WTC11 (cell line): Measurements from ENCODE around the gene NANP. TPM values are rescaled to one million over a fixed set of nuclear protein-coding genes. Genes with fewer than 3 reads are reported as not detected.

ENCODE experiments used
- ATAC-seq: fragments of 200-7000 bp; cut with Tn5 transposase; 2 replicates; pipeline ENCODE4 v1.10.0; 2021; ENCODE audit warnings: mild to moderate bottlenecking, moderate library complexity
- CTCF ChIA-PET: fragments of 300-600 bp; sonication (Branson Sonifier 250); formaldehyde crosslinking; loops from one replicate; lab custom pipeline; 2021; ENCODE audit warnings: antibody characterized with exemption; lab: Charles Lee
- POLR2A ChIA-PET: fragments of 350-600 bp; sonication (Branson Sonifier 250); formaldehyde crosslinking; loops from one replicate; lab custom pipeline; 2021; ENCODE audit warnings: antibody characterized with exemption; lab: Charles Lee
- DNase-seq: peaks from one replicate; pipeline ENCODE4 v3.0.0; 2021; ENCODE audit warnings: low spot score
- H3K27ac Mint-ChIP-seq: 2 replicates; pipeline ENCODE4 v1.8.0; 2021; ENCODE audit warnings: mixed read lengths
- H3K27me3 Mint-ChIP-seq: 2 replicates; pipeline ENCODE4 v1.8.0; 2021; ENCODE audit warnings: low read depth, mild to moderate bottlenecking, moderate library complexity, mixed read lengths
- H3K36me3 Mint-ChIP-seq: 2 replicates; pipeline ENCODE4 v1.8.0; 2021; ENCODE audit warnings: mixed read lengths
- H3K4me1 Mint-ChIP-seq: 2 replicates; pipeline ENCODE4 v1.8.0; 2022; ENCODE audit warnings: mixed read lengths
- H3K4me3 Mint-ChIP-seq: 2 replicates; pipeline ENCODE4 v1.8.0; 2021; ENCODE audit warnings: mild to moderate bottlenecking, moderate library complexity, mixed read lengths
- H3K9me3 Mint-ChIP-seq: 2 replicates; pipeline ENCODE4 v1.8.0; 2021; ENCODE audit warnings: mixed read lengths
- CREM ChIP-seq: sonication (generic); formaldehyde crosslinking; IDR thresholded peaks from 2 replicates; pipeline ENCODE4 v1.8.1; 2022; ENCODE audit warnings: mild to moderate bottlenecking, missing genetic modification reagents, moderate library complexity
- ESRRA ChIP-seq: sonication (generic); formaldehyde crosslinking; IDR thresholded peaks from 2 replicates; pipeline ENCODE4 v1.8.1; 2022; ENCODE audit warnings: mild to moderate bottlenecking, missing genetic modification reagents, borderline replicate concordance
- ETV6 ChIP-seq: sonication (generic); formaldehyde crosslinking; IDR thresholded peaks from 2 replicates; pipeline ENCODE4 v1.8.1; 2022; ENCODE audit warnings: mild to moderate bottlenecking, missing genetic modification reagents
- FOXJ3 ChIP-seq: sonication (generic); formaldehyde crosslinking; IDR thresholded peaks from 2 replicates; pipeline ENCODE4 v1.9.0; 2021; ENCODE audit warnings: missing genetic modification reagents, mild to moderate bottlenecking, borderline replicate concordance
- GABPB1 ChIP-seq: sonication (generic); formaldehyde crosslinking; IDR thresholded peaks from 2 replicates; pipeline ENCODE4 v1.8.1; 2023; ENCODE audit warnings: mild to moderate bottlenecking, missing genetic modification reagents
- GTF2I ChIP-seq: fragments of 250-450 bp; sonication (Bioruptor Pico); conservative IDR thresholded peaks from 2 replicates; pipeline ENCODE4 v1.4.0; 2021; ENCODE audit warnings: mild to moderate bottlenecking
- IRF2 ChIP-seq: sonication (generic); formaldehyde crosslinking; IDR thresholded peaks from 2 replicates; pipeline ENCODE4 v1.8.0; 2022; ENCODE audit warnings: low read depth, missing genetic modification reagents, borderline replicate concordance
- JUN ChIP-seq: sonication (generic); formaldehyde crosslinking; IDR thresholded peaks from 2 replicates; pipeline ENCODE4 v1.8.0; 2023; ENCODE audit warnings: mild to moderate bottlenecking, missing genetic modification reagents
- KAT7 ChIP-seq: sonication (generic); formaldehyde crosslinking; IDR thresholded peaks from 2 replicates; pipeline ENCODE4 v1.8.1; 2023; ENCODE audit warnings: missing genetic modification reagents, mild to moderate bottlenecking, borderline replicate concordance
- NR2C2 ChIP-seq: sonication (generic); formaldehyde crosslinking; IDR thresholded peaks from 2 replicates; pipeline ENCODE4 v1.8.0; 2022; ENCODE audit warnings: mild to moderate bottlenecking, missing genetic modification reagents
- NR3C1 ChIP-seq: sonication (generic); formaldehyde crosslinking; conservative IDR thresholded peaks from 2 replicates; pipeline ENCODE4 v1.8.1; 2023; ENCODE audit warnings: low read depth, mild to moderate bottlenecking, missing genetic modification reagents
- SMAD3 ChIP-seq: sonication (generic); formaldehyde crosslinking; IDR thresholded peaks from 2 replicates; pipeline ENCODE4 v1.8.0; 2022; ENCODE audit warnings: missing genetic modification reagents, mild to moderate bottlenecking, borderline replicate concordance
- SOX15 ChIP-seq: fragments of 250-450 bp; sonication (Bioruptor Pico); IDR thresholded peaks from 2 replicates; pipeline ENCODE4 v1.9.0; 2021; ENCODE audit warnings: mild to moderate bottlenecking
- TEAD4 ChIP-seq: sonication (generic); formaldehyde crosslinking; IDR thresholded peaks from 2 replicates; pipeline ENCODE4 v1.8.0; 2022; ENCODE audit warnings: mild to moderate bottlenecking, missing genetic modification reagents
- ZBTB21 ChIP-seq: sonication (generic); formaldehyde crosslinking; IDR thresholded peaks from 2 replicates; pipeline ENCODE4 v1.8.1; 2023; ENCODE audit warnings: mild to moderate bottlenecking, missing genetic modification reagents, borderline replicate concordance
- ZNF232 ChIP-seq: sonication (generic); formaldehyde crosslinking; IDR thresholded peaks from 2 replicates; pipeline ENCODE4 v1.8.0; 2022; ENCODE audit warnings: mild to moderate bottlenecking, missing genetic modification reagents
- ZNF263 ChIP-seq: sonication (generic); formaldehyde crosslinking; IDR thresholded peaks from 2 replicates; pipeline ENCODE4 v1.8.1; 2022; ENCODE audit warnings: low read depth, mild to moderate bottlenecking, moderate library complexity, missing genetic modification reagents
- ZNF317 ChIP-seq: sonication (generic); formaldehyde crosslinking; IDR thresholded peaks from 2 replicates; pipeline ENCODE4 v1.8.1; 2023; ENCODE audit warnings: low read depth, mild to moderate bottlenecking, moderate library complexity, missing genetic modification reagents, borderline replicate concordance
- ZNF416 ChIP-seq: fragments of 250-450 bp; sonication (Bioruptor Pico); IDR thresholded peaks from 2 replicates; pipeline ENCODE4 v1.9.0; 2021; ENCODE audit warnings: mild to moderate bottlenecking, inconsistent platforms
- ZNF423 ChIP-seq: fragments of 250-450 bp; sonication (Bioruptor Pico); IDR thresholded peaks from 2 replicates; pipeline ENCODE4 v2.1.2; 2022; ENCODE audit warnings: mild to moderate bottlenecking, moderate library complexity
- total RNA-seq: library from RNA; stranded (reverse); gene quantifications from 3 replicates; pipeline ENCODE4 v1.2.3, GENCODE V29; 2021
- TF ChIP-seq, protein P1 (sequence below): fragments of 250-450 bp; sonication (Bioruptor Pico); IDR thresholded peaks from 2 replicates; pipeline ENCODE4 v1.8.0; 2021; ENCODE audit warnings: mild to moderate bottlenecking
- TF ChIP-seq, protein P2 (sequence below): sonication (generic); formaldehyde crosslinking; IDR thresholded peaks from 2 replicates; pipeline ENCODE4 v1.8.0; 2022; ENCODE audit warnings: mild to moderate bottlenecking, missing genetic modification reagents
- TF ChIP-seq, protein P3 (sequence below): sonication (generic); formaldehyde crosslinking; IDR thresholded peaks from 2 replicates; pipeline ENCODE4 v1.8.1; 2023; ENCODE audit warnings: mild to moderate bottlenecking, moderate library complexity, missing genetic modification reagents
- TF ChIP-seq, protein P4 (sequence below): sonication (generic); formaldehyde crosslinking; IDR thresholded peaks from 2 replicates; pipeline ENCODE4 v1.8.1; 2022; ENCODE audit warnings: low read depth, mild to moderate bottlenecking, moderate library complexity, missing genetic modification reagents, borderline replicate concordance
- TF ChIP-seq, protein P5 (sequence below): fragments of 250-450 bp; sonication (Bioruptor Pico); conservative IDR thresholded peaks from 2 replicates; pipeline ENCODE4 v1.9.0; 2021; ENCODE audit warnings: mild to moderate bottlenecking
- TF ChIP-seq, protein P6 (sequence below): sonication (generic); formaldehyde crosslinking; IDR thresholded peaks from 2 replicates; pipeline ENCODE4 v1.8.0; 2022; ENCODE audit warnings: mild to moderate bottlenecking, missing genetic modification reagents
- TF ChIP-seq, protein P7 (sequence below): sonication (generic); formaldehyde crosslinking; conservative IDR thresholded peaks from 2 replicates; pipeline ENCODE4 v1.8.1; 2023; ENCODE audit warnings: mild to moderate bottlenecking, low read depth, missing genetic modification reagents, moderate library complexity

Gene NANP
- total RNA-seq, 1 experiment from 2014 or later, result 4.8 TPM

DNA sequence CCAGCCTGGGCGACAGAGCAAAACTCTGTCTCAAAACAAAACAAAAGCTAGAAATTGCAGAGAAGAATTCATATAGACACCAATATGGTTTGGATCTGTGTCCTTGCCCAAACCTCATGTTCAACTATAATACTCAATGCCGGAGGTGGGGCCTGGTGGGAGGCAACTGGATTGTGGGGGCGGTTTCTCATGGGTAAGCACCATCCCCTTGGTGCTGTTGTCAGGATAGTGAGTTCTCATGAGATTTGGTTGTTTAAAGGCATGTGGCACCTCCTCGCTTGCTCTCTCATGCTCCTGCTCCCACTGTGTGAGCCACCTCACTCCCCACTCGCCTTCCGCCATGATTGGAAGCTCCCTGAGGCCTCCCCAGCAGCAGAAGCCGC is 53.7 kb downstream of the NANP start:
- Mint-ChIP-seq H3K27me3 (no peaks in the 10 kb centered on the region), H3K36me3 (peaks cover 5% of the 10 kb centered on the region; the same call in 1 of the 2 replicates), H3K9me3 (no peaks in the 10 kb centered on the region), H3K27ac (peak overlapping the region; percentile 54; the same call in 1 of the 2 replicates)
- CTCF ChIA-PET, result no interaction called here
- POLR2A ChIA-PET, result interaction anchor here (0.9 kb wide), 1 partner anchor 15 kb away, joined by 3 read pairs; the partner anchor contains the start of gene NINL
- DNase-seq, result no peak
- TF ChIP-seq, protein P1, sequence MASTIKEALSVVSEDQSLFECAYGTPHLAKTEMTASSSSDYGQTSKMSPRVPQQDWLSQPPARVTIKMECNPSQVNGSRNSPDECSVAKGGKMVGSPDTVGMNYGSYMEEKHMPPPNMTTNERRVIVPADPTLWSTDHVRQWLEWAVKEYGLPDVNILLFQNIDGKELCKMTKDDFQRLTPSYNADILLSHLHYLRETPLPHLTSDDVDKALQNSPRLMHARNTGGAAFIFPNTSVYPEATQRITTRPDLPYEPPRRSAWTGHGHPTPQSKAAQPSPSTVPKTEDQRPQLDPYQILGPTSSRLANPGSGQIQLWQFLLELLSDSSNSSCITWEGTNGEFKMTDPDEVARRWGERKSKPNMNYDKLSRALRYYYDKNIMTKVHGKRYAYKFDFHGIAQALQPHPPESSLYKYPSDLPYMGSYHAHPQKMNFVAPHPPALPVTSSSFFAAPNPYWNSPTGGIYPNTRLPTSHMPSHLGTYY (CRISPR knock-in tag), result no peak
- TF ChIP-seq, protein P2, sequence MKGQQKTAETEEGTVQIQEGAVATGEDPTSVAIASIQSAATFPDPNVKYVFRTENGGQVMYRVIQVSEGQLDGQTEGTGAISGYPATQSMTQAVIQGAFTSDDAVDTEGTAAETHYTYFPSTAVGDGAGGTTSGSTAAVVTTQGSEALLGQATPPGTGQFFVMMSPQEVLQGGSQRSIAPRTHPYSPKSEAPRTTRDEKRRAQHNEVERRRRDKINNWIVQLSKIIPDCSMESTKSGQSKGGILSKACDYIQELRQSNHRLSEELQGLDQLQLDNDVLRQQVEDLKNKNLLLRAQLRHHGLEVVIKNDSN (CRISPR knock-in tag), result no peak
- TF ChIP-seq SMAD3 (CRISPR knock-in tag) (no peak), ZBTB21 (CRISPR knock-in tag) (no peak), GTF2I (CRISPR knock-in tag) (no peak), IRF2 (CRISPR knock-in tag) (no peak), NR3C1 (CRISPR knock-in tag) (no peak), GABPB1 (CRISPR knock-in tag) (no peak), SOX15 (CRISPR knock-in tag) (no peak), ZNF317 (CRISPR knock-in tag) (no peak), JUN (CRISPR knock-in tag) (no peak), TEAD4 (CRISPR knock-in tag) (no peak), ZNF263 (no peak), NR2C2 (CRISPR knock-in tag) (no peak), KAT7 (CRISPR knock-in tag) (no peak)
- TF ChIP-seq, protein P3, sequence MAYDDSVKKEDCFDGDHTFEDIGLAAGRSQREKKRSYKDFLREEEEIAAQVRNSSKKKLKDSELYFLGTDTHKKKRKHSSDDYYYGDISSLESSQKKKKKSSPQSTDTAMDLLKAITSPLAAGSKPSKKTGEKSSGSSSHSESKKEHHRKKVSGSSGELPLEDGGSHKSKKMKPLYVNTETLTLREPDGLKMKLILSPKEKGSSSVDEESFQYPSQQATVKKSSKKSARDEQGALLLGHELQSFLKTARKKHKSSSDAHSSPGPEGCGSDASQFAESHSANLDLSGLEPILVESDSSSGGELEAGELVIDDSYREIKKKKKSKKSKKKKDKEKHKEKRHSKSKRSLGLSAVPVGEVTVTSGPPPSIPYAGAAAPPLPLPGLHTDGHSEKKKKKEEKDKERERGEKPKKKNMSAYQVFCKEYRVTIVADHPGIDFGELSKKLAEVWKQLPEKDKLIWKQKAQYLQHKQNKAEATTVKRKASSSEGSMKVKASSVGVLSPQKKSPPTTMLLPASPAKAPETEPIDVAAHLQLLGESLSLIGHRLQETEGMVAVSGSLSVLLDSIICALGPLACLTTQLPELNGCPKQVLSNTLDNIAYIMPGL (CRISPR knock-in tag), result no peak
- TF ChIP-seq, all 79 proteins: peak for 0
- no peak overlapping the region for H3K4me3 Mint-ChIP-seq
- peaks cover 34% of the 10 kb centered on the region for H3K4me1 Mint-ChIP-seq
- no peak for ATAC-seq

DNA sequence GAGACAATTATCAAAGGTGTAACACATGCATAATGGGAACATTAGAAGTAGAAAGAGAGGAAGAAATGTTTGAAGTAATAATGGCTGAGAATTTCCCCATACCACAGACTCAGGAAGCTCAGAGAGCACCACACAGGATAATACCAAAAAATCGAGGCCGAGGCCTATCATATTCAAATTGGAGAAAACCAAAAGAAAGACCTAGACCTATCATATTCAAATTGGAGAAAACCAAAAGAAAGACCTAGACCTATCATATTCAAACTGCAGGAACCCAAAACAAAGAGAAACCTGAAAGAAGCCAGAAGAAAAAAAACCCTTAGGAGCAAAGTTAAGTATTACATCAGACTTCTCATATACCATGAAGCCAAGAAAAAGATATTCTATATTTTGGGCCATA is 56.5 kb downstream of the NANP start:
- DNase-seq, result no peak
- no peak for ATAC-seq
- ChIA-PET POLR2A (no interaction called here), CTCF (interaction anchor here (1.3 kb wide), 2 partner anchors 27 to 97 kb away, joined by 3 to 4 read pairs; no protein-coding TSS in a partner anchor)
- peaks cover 23% of the 10 kb centered on the region for H3K36me3 Mint-ChIP-seq
- no peak overlapping the region for H3K4me3 Mint-ChIP-seq
- no peaks in the 10 kb centered on the region for H3K27me3 Mint-ChIP-seq
- H3K4me1 Mint-ChIP-seq, result peaks cover 26% of the 10 kb centered on the region
- peaks cover 14% of the 10 kb centered on the region for H3K9me3 Mint-ChIP-seq
- peak overlapping the region; percentile 80 for H3K27ac Mint-ChIP-seq
- TF ChIP-seq, protein P4, sequence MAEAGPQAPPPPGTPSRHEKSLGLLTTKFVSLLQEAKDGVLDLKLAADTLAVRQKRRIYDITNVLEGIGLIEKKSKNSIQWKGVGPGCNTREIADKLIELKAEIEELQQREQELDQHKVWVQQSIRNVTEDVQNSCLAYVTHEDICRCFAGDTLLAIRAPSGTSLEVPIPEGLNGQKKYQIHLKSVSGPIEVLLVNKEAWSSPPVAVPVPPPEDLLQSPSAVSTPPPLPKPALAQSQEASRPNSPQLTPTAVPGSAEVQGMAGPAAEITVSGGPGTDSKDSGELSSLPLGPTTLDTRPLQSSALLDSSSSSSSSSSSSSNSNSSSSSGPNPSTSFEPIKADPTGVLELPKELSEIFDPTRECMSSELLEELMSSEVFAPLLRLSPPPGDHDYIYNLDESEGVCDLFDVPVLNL (CRISPR knock-in tag), result no peak
- TF ChIP-seq ZNF232 (CRISPR knock-in tag), result no peak
- no peak for TF ChIP-seq FOXJ3
- TF ChIP-seq GTF2I (CRISPR knock-in tag), result no peak
- TF ChIP-seq, protein P5, sequence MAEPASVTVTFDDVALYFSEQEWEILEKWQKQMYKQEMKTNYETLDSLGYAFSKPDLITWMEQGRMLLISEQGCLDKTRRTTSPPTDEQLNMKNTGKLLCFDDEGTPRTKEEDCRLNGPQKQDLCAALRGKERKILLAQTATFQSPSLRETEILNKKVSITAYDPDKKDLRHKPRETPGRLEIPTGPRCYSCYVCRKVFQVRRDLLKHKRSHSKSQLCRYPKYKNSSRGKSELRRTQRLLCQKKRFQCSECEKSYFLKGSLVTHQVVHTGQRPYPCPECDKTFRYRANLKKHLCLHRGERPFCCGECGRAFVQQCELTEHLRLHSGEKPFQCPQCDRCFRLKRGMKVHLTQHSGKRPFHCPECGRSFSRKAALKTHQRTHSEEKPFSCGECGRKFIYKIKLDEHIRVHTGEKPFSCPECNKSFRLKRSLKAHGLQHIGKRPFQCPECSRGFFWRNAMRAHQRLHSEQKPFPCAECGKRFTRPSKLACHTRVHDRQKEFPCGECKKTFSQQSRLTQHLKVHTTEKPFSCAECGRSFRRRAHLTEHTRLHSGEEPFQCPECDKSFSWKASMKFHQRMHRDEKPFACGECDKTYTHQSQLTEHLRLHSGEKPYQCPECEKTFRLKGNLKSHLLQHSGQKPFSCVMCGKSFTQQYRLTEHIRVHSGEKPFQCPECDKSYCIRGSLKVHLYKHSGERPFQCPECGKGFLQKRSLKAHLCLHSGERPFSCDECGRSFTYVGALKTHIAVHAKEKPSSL, result no peak
- TF ChIP-seq ESRRA (CRISPR knock-in tag), result no peak
- no peak for TF ChIP-seq ZNF423
- TF ChIP-seq, protein P6, sequence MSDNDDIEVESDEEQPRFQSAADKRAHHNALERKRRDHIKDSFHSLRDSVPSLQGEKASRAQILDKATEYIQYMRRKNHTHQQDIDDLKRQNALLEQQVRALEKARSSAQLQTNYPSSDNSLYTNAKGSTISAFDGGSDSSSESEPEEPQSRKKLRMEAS, result no peak
- TF ChIP-seq, protein P7, sequence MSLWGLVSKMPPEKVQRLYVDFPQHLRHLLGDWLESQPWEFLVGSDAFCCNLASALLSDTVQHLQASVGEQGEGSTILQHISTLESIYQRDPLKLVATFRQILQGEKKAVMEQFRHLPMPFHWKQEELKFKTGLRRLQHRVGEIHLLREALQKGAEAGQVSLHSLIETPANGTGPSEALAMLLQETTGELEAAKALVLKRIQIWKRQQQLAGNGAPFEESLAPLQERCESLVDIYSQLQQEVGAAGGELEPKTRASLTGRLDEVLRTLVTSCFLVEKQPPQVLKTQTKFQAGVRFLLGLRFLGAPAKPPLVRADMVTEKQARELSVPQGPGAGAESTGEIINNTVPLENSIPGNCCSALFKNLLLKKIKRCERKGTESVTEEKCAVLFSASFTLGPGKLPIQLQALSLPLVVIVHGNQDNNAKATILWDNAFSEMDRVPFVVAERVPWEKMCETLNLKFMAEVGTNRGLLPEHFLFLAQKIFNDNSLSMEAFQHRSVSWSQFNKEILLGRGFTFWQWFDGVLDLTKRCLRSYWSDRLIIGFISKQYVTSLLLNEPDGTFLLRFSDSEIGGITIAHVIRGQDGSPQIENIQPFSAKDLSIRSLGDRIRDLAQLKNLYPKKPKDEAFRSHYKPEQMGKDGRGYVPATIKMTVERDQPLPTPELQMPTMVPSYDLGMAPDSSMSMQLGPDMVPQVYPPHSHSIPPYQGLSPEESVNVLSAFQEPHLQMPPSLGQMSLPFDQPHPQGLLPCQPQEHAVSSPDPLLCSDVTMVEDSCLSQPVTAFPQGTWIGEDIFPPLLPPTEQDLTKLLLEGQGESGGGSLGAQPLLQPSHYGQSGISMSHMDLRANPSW (CRISPR knock-in tag), result no peak
- no peak for TF ChIP-seq CREM (CRISPR knock-in tag)
- TF ChIP-seq ETV6 (CRISPR knock-in tag), result no peak
- TF ChIP-seq ZNF416, result no peak
